Measurements from ENCODE around the gene PRSS38.

PRSS38 gene

GRCh38 chr1:227785805-227786671 is 29.4 kb upstream of the PRSS38 start:
- DNase-seq: no peak
- H3K9me3 ChIP-seq: no peaks in the 10 kb centered on the region
- intact Hi-C loops (cut with DNase I; ENCODE audit: low total_unique reads): loop anchor here (5.0 kb wide), 1 partner anchor 381 kb away; the partner anchor contains the start of gene IBA57
- no peaks in the 10 kb centered on the region for H3K27me3 ChIP-seq
- H3K27ac ChIP-seq: no peak overlapping the region
- H3K36me3 ChIP-seq: peaks cover 0 to 12% (median 9%) of the 10 kb centered on the region in 3 donors
- H3K4me1 ChIP-seq: peaks cover 0 to 25% (median 21%) of the 10 kb centered on the region in 4 donors
- H3K4me3 ChIP-seq: no peak overlapping the region
- TF ChIP-seq CTCF (IDR thresholded peaks at IDR 0.05): no peak

GRCh38 chr1:227786673-227787512 is 28.6 kb upstream of the PRSS38 start:
- peaks cover 0 to 25% (median 21%) of the 10 kb centered on the region in 4 donors for H3K4me1 ChIP-seq
- peak overlapping the region; percentile 73 to 75 for H3K27ac ChIP-seq
- H3K4me3 ChIP-seq: peak overlapping the region; percentile 62 to 78
- no peak for DNase-seq
- intact Hi-C loops (cut with DNase I; ENCODE audit: low total_unique reads): loop anchor here (5.0 kb wide), 1 partner anchor 380 kb away; the partner anchor contains the start of gene IBA57
- peaks cover 0 to 6% (median 4%) of the 10 kb centered on the region in 3 donors for H3K36me3 ChIP-seq
- H3K27me3 ChIP-seq: no peaks in the 10 kb centered on the region
- no peak for TF ChIP-seq CTCF (IDR thresholded peaks at IDR 0.05)
- H3K9me3 ChIP-seq: no peaks in the 10 kb centered on the region

- no peaks in the 10 kb centered on the region for H3K36me3 ChIP-seq
- peaks cover 0 to 25% (median 21%) of the 10 kb centered on the region in 4 donors for H3K4me1 ChIP-seq
- intact Hi-C loops (cut with DNase I; ENCODE audit: low total_unique reads): loop anchor here (5.0 kb wide), 1 partner anchor 380 kb away; the partner anchor contains the start of gene IBA57
- H3K27me3 ChIP-seq: no peaks in the 10 kb centered on the region
- no peaks in the 10 kb centered on the region for H3K9me3 ChIP-seq
- H3K4me3 ChIP-seq: peak overlapping the region; percentile 62 to 78
- TF ChIP-seq CTCF (IDR thresholded peaks at IDR 0.05): no peak
- H3K27ac ChIP-seq: peak overlapping the region; percentile 73 to 75
- DNase-seq: peak; percentile 92 to 95
These were observed 27.8 kb upstream of the PRSS38 start for GRCh38 chr1:227787513-227788270.

- TF ChIP-seq CTCF (IDR thresholded peaks at IDR 0.05): no peak
- intact Hi-C loops (cut with DNase I; ENCODE audit: low total_unique reads): loop anchor here (5.0 kb wide), 1 partner anchor 379 kb away; the partner anchor contains the start of gene IBA57
- Histone ChIP-seq H3K4me3 (peak overlapping the region; percentile 62 to 78), H3K9me3 (no peaks in the 10 kb centered on the region), H3K27ac (peak overlapping the region; percentile 73 to 75), H3K27me3 (no peaks in the 10 kb centered on the region), H3K36me3 (no peaks in the 10 kb centered on the region), H3K4me1 (peaks cover 0 to 25% (median 21%) of the 10 kb centered on the region in 4 donors)
- DNase-seq: peak; percentile 71 to 87
These were observed 27.0 kb upstream of the PRSS38 start for GRCh38 chr1:227788271-227789083.
